ENCODE measurements around the gene C17orf107.
"Not testable (repeated sequence)": the region's sequence is repeated elsewhere in the genome, so short reads cannot be mapped to it uniquely, and the experiment has no call there.

The C17orf107 gene
- total RNA-seq, result 3.2 to 4.0 reads per million in 2 donors

DNA sequence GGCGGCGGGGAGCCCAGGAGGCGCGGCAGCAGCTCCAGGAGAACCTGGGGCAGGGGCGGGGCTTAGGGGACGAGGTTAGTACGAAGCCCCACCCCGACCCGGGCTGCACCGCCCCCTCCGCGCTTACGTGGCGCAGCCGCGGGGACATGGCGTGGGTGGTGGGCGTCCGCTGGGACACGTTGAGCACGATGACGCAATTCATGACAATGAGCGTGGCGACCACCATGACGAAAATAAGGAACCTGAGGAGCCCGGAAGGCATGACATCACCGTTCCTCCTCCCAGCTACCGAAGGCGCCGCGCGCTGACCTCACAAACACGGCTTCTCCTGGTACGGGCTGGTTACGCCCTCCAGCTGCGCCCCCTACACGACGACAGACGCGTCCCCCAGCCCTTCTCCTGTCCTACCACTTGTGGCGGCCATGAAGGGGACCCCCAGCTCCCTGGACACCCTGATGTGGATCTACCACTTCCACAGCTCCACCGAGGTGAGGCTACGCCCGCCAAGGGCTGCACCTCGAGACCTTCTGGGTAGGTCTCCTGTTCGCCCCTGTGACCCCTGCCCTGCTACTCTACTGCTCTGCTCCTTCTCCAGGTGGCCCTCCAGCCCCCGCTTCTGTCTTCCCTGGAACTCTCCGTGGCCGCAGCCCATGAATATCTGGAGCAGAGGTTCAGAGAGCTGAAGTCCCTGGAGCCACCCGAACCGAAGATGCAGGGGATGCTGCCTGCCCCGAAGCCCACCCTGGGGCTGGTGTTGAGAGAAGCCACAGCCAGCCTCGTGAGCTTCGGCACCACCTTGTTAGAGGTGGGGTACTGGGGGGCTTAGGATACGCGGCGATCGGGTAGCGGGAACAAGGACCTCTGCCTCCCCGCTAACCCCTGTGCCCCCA, at the start of gene C17orf107:
Gene C17orf107, plus strand, starts transcription at position 196 of the 890 bp plus-strand sequence. Its CDS starts 227 bp downstream, at position 423.
- DNase-seq, result peak; percentile 89

DNA sequence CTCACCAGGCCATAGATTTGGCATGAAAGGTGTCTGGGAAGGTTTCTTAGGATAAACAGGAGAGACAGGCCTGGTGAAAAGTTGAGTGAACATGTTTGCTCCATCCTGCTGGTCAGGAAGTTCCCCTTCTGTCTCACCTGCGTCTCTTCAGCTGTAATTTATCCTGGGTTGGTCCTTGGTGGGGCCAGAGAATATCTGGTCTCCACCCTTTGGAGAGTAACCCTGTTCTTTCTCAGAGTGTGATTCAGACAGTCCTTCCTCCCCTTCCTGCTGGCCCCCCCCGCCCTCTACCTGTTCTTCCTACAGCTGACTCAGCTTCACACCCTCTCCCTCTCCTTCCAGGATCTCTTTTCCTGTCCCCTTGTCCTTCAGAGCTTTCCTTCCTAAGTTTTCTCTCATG, 49.1 kb upstream of the C17orf107 start:
- DNase-seq, result no peak

DNA sequence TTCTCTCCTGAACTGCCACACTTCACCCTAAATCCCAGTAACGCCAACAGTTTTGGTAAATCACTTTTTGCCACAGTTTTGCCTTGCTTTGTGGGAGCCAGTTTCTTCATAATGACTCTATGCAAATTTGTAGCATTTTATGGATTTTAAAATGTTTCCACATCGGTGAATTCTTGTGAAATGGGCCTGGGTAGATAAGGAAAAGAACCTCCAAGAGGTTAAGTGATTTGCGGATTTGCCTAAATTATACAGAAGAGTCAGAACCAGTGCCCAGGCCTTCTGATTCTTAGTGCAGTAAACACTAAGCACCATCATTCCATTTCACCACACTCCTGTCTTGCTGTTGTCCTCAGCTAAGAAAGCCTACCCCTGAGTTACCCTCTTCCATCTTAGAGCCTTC, 48.3 kb upstream of the C17orf107 start:
- DNase-seq, result no peak

DNA sequence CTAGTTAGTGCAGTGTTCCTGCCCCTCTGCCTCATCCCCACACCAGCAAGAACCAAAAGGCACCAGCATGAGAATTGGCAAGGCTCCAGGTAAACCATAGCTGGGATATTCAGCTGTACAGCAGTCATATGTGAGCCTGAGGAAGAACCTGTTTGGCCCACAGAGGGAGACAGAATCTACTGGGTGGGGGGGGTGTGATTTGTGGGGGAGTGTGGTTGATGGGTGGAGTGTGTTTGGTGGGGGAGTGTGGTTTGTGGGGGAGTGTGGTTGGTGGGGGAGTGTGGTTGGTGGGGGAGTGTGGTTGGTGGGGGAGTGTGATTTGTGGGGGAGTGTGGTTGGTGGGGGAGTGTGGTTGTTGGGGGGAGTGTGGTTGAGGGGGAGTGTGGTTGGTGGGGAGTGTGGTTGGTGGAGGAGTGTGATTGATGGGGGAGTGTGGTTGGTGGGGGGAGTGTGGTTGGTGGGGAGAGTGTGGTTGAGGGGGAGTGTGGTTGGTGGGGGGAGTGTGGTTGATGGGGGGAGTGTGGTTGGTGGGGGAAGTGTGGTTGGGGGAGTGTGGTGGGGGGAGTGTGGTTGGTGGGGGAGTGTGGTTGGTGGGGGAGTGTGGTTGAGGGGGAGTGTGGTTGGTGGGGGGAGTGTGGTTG, 46.6 kb upstream of the C17orf107 start:
- no peak for DNase-seq

DNA sequence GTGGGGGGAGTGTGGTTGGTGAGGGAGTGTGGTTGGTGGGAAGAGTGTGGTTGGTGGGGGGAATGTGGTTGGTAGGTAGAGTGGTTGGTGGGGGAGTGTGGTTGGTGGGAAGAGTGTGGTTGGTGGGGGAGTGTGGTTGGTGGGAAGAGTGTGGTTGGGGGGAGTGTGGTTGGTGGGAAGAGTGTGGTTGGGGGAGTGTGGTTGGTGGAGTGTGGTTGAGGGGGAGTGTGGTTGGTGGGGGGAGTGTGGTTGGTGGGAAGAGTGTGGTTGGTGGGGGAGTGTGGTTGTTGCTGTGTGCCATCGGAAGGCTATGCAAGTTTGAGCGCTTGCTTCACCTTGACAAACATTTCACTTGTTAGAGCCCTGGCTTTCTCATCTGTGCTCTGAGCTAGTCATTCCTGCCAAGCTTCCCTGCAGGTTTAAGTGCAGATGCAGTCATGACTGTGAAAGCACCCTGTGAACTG, 46.1 kb upstream of the C17orf107 start:
- DNase-seq, result no peak

DNA sequence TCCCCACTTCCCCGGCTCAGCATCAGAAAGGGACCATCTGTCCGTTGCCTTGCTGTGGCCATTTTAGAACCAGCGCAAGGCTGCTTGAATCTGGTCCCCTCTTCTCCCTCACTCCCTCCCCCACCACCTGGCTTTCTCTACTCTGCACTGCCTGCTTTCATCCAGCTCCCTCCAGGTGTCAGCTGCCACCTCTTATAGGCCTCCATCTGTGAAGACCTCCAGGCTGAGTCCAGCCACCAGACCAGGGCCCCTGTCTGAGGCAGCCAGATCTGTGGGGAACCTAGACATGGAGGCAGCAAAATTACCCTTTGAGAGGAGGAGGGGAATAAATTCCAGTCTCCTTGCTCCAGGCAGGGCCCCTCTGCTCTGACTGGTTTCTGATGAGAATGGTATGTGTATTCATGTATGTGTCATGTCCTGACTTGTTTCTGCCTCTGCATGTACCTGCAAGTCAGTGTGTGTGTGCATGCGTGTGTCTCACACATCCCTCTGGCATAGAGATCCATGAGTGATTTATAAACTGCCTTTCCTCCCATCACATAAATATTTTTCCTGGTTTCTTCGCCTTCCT, 45.1 kb upstream of the C17orf107 start:
- DNase-seq, result no peak

DNA sequence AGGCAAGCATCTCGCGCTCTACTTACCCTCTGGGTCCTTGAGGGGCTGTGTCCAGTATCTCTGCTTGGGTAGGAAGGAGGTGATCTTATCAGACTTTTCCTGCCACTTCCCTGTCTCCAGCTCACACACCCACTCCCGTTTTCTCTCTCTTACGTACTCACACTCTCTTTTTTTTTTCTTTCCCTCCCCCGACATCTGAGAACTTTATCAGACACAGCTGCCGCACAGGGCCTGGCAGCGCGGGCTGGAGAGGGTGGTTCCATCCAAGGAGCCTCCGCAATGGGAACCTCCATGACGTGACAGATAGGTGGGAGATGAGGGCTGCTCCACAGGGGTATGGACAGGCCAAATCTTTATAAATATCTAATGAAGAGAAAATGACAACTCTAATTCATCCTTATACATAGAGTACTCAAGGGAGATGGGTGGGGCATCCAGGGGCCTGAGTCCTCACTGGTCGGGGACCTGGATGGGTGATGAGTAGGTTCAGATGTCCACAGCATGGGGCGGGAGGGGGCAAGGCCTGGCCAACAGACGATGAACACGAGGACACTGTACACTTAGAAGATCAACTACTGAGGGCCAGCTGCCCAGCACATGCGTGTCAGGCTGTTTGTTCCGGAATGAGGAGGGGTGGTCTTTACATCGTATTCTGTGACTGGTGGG, 42.9 kb upstream of the C17orf107 start:
- DNase-seq, result no peak

DNA sequence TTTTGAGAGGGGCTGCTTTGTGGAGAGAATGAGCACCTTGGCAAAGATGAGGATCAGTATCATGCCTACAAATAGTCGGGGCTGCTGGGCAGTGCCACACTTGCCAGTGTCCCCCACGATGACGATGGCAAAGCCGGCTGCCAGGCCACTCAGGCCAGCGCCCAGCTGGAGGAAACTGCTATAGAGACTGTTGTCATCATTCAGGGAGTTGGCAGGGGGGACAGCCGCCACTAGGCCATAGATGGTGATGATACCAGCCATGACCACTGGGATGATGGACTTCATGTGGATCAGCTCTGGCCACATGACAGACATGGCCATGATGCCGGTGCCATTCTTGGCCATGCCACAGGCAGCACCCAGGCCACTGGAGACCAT, 42.4 kb upstream of the C17orf107 start:
- no peak for DNase-seq

DNA sequence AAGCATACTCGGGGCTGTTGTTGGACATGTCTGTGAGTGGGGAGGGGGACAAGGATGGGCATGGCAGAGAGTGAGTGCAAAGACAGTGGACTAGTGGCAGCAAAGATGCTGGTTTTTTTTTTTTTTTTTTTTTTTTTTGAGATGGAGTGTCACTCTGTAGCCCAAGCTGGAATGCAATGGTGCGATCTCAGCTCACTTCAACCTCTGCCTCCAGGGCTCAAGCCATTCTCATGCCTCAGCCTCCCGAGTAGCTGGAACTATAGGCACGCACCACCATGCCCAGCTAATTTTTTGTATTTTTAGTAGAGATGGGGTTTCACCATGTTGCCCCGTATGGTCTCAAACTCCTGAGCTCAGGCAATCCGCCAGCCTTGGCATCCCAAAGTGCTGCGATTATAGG, 42.0 kb upstream of the C17orf107 start:
- DNase-seq, result not testable (repeated sequence)

DNA sequence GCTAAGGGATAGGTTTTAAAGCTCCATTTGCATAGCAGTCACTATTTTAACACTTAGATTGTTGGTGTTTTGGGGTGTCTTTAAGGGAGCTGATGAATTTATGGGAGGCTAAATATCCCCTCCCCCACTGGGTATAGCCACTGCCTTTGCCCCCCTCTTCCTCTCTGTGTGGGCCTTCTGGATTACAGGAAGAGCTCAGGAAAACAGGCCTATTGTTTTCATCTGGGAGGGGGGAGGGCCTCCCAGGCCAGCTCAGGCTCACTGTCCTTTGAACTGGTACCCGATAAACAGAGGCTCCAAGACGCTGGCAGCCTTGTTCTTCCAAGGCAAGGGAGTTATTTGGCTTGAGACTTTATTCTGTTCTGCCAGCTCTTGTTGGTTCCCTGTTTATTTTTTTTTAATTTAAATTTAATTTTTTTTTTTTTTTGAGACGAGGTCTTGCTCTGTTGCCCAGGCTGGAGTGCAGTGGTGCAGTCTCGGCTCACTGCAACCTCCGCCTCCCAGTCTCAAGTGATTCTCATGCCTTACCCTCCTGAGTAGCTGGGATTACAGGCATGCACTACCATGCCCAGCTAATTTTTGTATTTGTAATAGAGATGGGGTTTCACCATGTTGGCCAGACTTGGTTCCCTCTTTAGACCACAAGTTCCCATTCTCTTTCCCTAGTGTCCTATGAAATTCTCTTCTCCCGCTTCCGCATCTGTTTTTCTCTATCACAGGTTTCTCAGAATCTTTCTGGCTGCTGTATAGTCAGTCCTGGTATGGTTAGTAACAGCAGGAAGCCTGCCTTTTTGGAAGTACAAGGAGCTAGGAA, 41.1 kb upstream of the C17orf107 start:
- no peak for DNase-seq

DNA sequence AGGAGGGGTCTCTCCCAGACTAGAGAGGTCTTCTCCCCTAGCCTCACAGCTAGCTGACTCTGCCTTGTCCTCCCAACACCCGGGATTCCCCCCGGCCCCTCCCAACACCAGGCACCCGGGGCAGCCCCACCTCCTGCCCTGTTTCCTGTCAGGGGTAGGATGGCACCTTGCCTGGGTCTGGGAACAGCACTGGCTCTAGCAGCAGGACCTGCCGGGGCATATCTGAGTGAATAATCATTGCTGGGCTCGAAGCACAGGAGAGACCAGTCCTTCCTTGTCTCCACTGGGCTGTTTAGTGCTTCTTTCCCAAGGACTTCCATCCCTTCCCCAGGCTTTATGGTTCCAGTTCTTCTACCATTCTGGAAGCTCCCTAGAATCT, 40.5 kb upstream of the C17orf107 start:
- no peak for DNase-seq

DNA sequence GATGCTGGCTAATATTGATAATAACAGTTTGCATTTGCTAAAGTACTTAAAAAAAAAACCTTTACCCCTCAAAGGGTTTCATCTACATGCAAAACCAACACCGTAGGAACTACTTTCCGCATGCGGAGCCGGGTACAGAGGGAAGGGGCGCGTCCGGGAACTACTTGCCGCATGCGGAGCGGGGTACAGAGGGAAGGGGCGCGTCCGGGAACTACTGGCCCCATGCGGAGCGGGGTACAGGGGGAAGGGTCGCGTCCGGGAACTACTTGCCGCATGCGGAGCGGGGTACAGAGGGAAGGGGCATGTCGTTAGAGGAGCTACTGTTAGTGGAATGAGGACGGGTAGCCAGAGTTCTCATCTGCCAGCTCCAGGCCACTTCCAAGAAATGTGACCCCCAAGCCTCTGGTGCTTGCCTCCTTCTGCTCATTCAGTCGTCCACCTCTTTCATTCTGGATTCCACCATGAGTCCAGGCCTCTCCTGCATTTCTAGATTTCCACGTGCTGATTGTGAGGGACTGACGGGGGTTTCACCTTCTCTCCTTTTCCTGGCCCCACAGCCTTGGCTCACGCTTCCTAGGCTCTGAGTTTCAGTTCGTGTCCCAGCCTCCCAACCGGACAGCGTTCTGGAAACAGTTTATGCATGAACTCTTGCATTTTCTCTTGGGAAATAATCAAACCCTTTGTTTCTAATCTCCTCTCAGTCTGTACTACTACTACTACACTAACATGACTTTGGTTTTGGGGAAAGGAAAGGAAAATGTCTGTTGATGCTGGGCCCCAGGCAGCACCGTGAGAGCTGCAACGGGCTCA, 39.3 kb upstream of the C17orf107 start:
- DNase-seq, result no peak

DNA sequence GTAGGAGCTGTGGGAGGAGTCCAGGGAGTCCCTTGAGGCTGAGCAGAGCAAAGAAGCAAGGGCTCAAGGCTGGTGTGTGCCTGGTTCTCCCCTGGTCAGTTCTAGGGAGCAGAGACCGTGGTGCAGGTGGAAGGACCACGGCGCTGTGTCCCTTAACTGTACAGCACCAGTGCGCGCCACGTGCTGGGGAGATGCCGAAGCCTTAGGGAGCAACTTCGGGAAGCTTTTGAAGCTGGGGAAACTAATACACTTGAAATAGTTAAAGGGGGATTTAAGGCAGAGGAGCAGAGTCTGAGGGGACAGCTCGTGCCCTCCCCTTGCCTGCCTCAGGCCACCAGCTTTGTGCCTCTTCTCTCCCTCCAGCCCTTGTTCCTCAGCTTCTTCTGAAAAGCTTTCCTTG, 38.7 kb upstream of the C17orf107 start:
- no peak for DNase-seq

DNA sequence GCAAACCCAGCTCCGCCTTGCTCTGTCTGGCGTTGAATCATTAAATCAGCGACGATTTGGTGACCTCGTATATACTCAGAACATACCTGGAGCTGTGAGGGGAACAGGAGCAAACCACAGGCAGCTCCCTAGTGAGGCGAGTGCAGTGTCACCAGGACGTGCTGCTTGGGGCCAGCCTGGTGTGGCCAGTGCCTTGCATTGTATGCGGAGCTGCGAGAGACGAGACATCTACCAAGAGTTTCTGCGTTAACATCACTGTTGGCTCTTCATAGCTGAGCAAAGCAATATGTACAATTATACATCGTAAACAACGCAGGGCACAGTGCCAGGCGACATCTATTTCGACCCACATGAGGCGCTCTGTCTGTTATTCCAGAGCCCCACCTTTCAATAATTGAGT, 38.3 kb upstream of the C17orf107 start:
- DNase-seq, result no peak

DNA sequence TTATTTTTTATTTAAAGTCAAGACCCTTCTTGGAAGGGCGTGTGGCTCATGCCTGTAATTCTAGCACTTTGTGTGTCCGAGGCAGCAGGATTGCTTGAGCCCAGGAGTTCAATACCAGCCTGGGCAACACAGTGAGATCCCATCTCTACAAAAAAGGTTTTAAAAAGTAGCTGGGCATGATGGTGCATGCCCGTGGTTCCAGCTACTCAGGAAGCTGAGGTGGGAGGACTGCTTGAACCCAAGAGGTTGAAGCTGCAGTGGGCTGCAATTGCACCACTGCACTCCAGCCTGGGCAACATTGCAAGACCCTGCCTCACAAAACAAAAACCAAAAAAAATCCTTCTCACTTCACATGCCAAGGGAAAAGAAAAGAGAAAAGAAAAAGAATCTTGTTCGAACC, 36.6 kb upstream of the C17orf107 start:
- DNase-seq, result no peak

DNA sequence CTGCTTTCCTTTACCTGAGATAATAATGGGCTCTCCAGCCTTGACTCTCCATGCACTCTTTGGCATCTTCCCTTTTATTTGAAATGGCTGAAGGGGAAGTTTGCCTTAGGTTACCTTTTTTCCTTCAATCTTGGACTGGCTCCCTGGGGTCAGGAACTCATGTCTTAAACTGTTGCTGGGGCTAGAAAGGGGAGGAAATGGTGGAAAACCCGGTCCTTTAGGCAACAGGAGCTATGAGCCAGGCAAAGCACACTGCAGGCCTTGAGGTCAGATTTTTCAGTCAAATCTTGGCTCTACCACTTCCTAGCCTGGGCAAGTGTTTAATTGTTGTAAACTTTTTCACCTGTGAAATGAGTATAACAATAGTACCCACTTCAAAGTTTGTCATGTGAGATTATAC, 36.0 kb upstream of the C17orf107 start:
- DNase-seq, result no peak

DNA sequence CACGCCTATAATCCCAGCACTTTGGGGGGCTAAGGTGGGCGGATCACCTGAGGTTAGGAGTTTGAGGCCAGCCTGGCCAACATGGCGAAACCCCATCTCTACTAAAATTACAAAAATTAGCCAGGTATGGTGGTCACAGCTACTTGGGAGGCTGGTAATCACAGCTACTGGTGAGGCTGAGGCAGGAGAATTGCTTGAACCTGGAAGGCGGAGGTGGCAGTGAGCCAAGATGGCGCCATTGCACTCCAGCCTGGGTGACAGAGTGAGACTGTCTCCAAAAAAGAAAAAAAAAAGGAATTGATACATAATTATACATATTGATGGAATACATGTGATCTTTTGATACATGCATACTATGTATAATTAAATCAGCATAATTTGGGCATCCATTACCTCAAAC, 31.8 kb upstream of the C17orf107 start:
- DNase-seq, result not testable (repeated sequence)

DNA sequence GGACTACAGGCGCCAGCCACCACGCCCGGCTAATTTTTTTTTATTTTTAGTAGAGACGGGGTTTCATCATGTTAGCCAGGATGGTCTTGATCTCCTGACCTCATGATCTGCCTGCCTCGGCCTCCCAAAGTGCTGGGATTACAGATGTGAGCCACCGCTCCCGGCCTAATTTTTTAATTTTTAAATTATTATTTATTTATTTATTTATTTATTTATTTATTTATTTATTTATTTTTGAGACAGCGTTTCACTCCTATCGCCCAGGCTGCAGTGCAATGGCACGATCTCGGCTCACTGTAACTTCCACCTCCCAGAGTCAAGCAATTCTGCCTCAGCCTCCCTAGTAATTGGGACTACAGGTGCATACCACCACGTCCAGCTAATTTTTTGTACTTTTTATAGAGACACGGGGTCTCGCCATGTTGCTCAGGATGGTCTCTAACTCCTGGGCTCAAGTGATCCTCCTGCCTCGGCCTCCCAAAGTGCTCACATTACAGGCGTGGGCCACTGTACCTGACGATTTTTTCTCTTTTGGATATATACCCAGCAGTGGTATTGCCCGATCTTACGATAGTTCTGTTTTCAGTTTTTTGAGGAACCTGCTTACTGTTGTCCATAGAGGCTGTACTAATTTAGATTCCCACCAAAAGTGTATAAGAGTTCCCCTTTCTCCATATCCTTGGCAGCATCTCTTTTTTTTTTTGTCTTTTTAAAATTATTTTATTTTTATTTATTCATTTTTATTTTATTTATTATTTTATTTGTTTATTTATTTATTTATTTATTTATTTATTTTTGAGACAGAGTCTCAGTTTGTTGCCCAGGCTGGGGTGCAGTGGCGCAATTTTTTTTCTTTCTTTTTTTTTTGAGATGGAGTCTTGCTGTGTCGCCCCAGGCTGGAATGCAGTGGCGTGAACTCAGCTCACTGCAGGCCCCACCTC, 30.0 kb upstream of the C17orf107 start:
- not testable (repeated sequence) for DNase-seq

DNA sequence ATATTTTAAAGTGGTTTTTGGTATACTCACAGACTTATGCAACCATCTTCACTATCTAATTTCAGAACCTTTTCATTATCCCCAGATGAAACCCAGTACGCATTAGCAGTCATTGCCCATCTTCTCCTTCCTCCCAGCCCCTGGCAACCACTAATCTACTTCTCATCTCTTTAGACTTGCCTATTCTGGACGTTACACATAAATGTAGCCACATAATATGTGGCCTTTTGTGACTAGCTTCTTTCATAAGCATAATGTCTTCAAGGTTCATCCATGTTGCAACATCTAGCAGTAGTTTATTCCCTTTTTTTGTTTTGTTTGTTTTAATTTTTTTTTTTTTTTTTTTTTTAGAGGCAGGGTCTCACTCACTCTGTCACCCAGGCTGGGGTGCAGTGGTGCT, 28.5 kb upstream of the C17orf107 start:
- DNase-seq, result no peak

DNA sequence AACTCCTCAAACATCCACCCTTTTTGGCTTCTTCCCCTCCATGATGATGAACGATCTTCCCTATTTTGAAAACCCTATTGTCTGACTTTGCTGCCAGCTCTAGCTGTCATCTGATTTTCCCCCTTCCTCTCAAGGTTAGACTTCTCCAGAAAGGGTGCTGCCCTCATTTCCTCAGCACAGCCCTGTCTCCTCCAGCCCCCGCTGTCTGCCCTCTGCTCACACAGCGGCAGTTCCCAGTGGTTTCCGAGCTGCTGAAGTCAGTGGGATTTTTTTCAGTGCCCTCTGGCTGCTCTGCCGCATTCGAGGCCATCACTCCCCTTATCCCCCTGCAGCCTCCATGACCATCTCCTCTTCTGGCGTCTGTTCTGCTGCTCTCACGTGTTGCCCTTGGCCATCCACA, 26.6 kb upstream of the C17orf107 start:
- no peak for DNase-seq

All from activated gamma-delta T cell (primary cell).